GM12878 (cell line): ENCODE measurements around the gene ZSCAN20. TPM values are rescaled to one million over a fixed set of nuclear protein-coding genes. Genes with fewer than 3 reads are reported as not detected.

ENCODE experiments used
- CHD1 ChIP-seq: IDR thresholded peaks from 2 replicates; pipeline ENCODE4 v1.6.1; 2012; ENCODE audit warnings: low read depth, low read length, improper control_type of control experiment
- CHD4 ChIP-seq: fragments of 200-600 bp; sonication (generic); IDR thresholded peaks from 2 replicates; pipeline ENCODE4 v1.6.1; 2016; ENCODE audit warnings: mild to moderate bottlenecking
- FOXK2 ChIP-seq: fragments of 450-650 bp; IDR thresholded peaks from 2 replicates; pipeline ENCODE4 v1.6.1; 2017; ENCODE audit warnings: mild to moderate bottlenecking, moderate library complexity
- MXI1 ChIP-seq: fragments of 150-350 bp; IDR thresholded peaks from 2 replicates; pipeline ENCODE4 v1.6.1; 2011; ENCODE audit warnings: low read depth, mild to moderate bottlenecking, inconsistent platforms, low read length, improper control_type of control experiment
- MYC ChIP-seq: IDR thresholded peaks from 2 replicates; pipeline ENCODE4 v1.6.1; 2011; ENCODE audit warnings: mild to moderate bottlenecking, low read length, moderate library complexity, inconsistent platforms; ENCODE audit not compliant: insufficient read depth, insufficient replicate concordance, insufficient read length, severe bottlenecking
- NFXL1 ChIP-seq: fragments of 450-650 bp; IDR thresholded peaks from 2 replicates; pipeline ENCODE4 v1.6.1; 2017; ENCODE audit warnings: antibody characterized with exemption, mild to moderate bottlenecking, borderline replicate concordance
- NR2C1 ChIP-seq: fragments of 450-650 bp; IDR thresholded peaks from 2 replicates; pipeline ENCODE4 v1.6.1; 2017; ENCODE audit warnings: antibody characterized with exemption, mild to moderate bottlenecking, moderate library complexity
- RUNX3 ChIP-seq: IDR thresholded peaks from 2 replicates; pipeline ENCODE4 v1.6.1; 2012; ENCODE audit warnings: low read length, inconsistent platforms
- SMC3 ChIP-seq: IDR thresholded peaks from 2 replicates; pipeline ENCODE4 v1.6.1; 2011; ENCODE audit warnings: low read length, improper control_type of control experiment, borderline replicate concordance
- SREBF1 ChIP-seq: IDR thresholded peaks from 2 replicates; pipeline ENCODE4 v1.6.1; 2012; ENCODE audit warnings: mild to moderate bottlenecking, low read length
- SREBF2 ChIP-seq: IDR thresholded peaks from 2 replicates; pipeline ENCODE4 v1.6.1; 2012; ENCODE audit warnings: mild to moderate bottlenecking, low read length
- TARDBP ChIP-seq: IDR thresholded peaks from 2 replicates; pipeline ENCODE4 v1.6.1; 2016; ENCODE audit warnings: borderline replicate concordance
- TBL1XR1 ChIP-seq: IDR thresholded peaks from 2 replicates; pipeline ENCODE4 v1.6.1; 2012; ENCODE audit warnings: low read depth, low read length, improper control_type of control experiment
- TCF7 ChIP-seq: IDR thresholded peaks from 2 replicates; pipeline ENCODE4 v1.6.1; 2014; ENCODE audit warnings: antibody characterized with exemption, borderline replicate concordance
- YY1 ChIP-seq: IDR thresholded peaks from 2 replicates; pipeline ENCODE4 v1.6.1; 2011; ENCODE audit warnings: low read depth, mild to moderate bottlenecking, low read length
- ZBED1 ChIP-seq: IDR thresholded peaks from 2 replicates; pipeline ENCODE4 v1.6.1; 2016; ENCODE audit warnings: borderline replicate concordance
- polyA plus RNA-seq, 11 experiments: library from polyadenylated mRNA; depleted of rRNA in 4 of 11; unstranded in 6 of 11; stranded (reverse) in 5 of 11; fragments of >200 nt; fragmentation: Nextera tagmentation in 4 of 11; fragmentation: Illumina TruSeq in 1 of 11; extraction: Ambion mirVana in 4 of 11; extraction: Trizol in 1 of 11; gene quantifications; 1 replicate in 1 of 11; 2 replicates in 10 of 11; pipeline versions ENCODE4 v1.2.1 to v1.2.3, GENCODE V29; 2011 to 2016; ENCODE audit warnings: inconsistent platforms in 2 of 11, missing spikeins in 2 of 11, low read depth in 1 of 11
- total RNA-seq, 4 experiments: library from RNA; depleted of rRNA in 3 of 4; stranded (reverse); fragments of >200 nt in 3 of 4; fragmentation: Illumina TruSeq in 1 of 4; extraction: Trizol in 1 of 4; gene quantifications; 2 replicates each; pipeline versions ENCODE4 v1.2.1 to v1.2.3, GENCODE V29; 2013 to 2021
- TF ChIP-seq, protein P1 (sequence below): fragments of 450-650 bp; formaldehyde crosslinking; IDR thresholded peaks from 2 replicates; pipeline ENCODE4 v1.4.0; 2020; ENCODE audit warnings: mild to moderate bottlenecking, moderate library complexity
- TF ChIP-seq, protein P2 (sequence below): fragments of 450-650 bp; IDR thresholded peaks from 2 replicates; pipeline ENCODE4 v1.6.1; 2018; ENCODE audit warnings: mild to moderate bottlenecking, low read depth, moderate library complexity; ENCODE audit not compliant: partially characterized antibody
- TF ChIP-seq, protein P3 (sequence below): IDR thresholded peaks from 2 replicates; pipeline ENCODE4 v1.6.1; 2011; ENCODE audit warnings: borderline replicate concordance, low read depth, mild to moderate bottlenecking, moderate library complexity, mixed read lengths, low read length; ENCODE audit not compliant: insufficient read depth; ENCODE audit errors: extremely low read length
- TF ChIP-seq, protein P4 (sequence below): fragments of 450-650 bp; IDR thresholded peaks from 2 replicates; pipeline ENCODE4 v1.6.1; 2017; ENCODE audit warnings: low read depth, mild to moderate bottlenecking, moderate library complexity

ZSCAN20 gene
- total and polyA plus RNA-seq, 10 of the 15 experiments (the other 5 are each of a cell fraction or from before 2014, with no cell fraction given) = 0.35 to 5.1 (median 2.4) TPM

DNA sequence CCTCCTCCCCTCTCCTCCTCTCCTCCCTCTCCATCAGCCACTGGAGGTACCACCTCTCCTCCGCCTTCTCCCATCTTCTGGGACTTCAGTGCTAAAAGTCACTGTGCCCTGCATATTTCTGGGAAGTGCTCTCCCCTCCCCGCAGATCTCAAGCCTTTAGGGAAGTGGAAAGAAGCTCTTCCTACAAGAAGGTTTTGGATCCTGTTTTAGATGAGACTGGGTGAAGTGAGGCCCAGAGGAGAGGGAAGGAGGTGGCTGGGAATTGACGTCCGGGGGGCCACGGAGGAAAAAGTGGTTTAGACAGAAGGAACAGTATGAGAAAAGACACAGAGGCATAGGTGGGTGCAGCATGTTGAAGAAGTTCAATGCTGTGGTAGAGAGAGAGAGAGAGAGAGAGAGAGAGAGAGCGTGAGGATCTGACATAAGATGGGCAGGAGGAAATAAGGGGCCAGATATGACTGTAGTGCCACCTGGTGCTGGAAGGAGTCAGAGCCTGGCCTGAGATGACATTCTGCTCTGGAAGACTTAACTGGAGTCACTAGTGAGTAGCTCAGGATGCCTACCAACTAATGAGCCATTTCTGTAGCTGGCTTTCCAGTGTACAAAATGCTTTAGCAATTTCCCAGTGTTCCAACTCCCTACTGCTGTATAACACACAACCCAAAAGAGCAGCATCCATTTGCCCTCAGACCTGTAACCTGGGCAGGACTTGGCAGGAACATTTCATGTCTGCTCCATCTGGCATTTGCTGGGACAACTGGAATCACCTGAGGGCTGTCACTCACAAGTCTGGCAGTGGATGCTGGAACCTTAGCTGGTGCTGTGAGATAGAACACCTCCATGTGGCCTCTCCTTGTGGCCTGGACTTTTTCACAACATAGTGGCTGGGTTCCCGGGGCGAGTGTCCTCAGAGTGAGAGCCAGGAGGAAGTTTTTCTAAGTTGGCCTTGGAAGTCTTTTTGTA is 16.6 kb upstream of the ZSCAN20 start (continued):
- TF ChIP-seq, protein P1, sequence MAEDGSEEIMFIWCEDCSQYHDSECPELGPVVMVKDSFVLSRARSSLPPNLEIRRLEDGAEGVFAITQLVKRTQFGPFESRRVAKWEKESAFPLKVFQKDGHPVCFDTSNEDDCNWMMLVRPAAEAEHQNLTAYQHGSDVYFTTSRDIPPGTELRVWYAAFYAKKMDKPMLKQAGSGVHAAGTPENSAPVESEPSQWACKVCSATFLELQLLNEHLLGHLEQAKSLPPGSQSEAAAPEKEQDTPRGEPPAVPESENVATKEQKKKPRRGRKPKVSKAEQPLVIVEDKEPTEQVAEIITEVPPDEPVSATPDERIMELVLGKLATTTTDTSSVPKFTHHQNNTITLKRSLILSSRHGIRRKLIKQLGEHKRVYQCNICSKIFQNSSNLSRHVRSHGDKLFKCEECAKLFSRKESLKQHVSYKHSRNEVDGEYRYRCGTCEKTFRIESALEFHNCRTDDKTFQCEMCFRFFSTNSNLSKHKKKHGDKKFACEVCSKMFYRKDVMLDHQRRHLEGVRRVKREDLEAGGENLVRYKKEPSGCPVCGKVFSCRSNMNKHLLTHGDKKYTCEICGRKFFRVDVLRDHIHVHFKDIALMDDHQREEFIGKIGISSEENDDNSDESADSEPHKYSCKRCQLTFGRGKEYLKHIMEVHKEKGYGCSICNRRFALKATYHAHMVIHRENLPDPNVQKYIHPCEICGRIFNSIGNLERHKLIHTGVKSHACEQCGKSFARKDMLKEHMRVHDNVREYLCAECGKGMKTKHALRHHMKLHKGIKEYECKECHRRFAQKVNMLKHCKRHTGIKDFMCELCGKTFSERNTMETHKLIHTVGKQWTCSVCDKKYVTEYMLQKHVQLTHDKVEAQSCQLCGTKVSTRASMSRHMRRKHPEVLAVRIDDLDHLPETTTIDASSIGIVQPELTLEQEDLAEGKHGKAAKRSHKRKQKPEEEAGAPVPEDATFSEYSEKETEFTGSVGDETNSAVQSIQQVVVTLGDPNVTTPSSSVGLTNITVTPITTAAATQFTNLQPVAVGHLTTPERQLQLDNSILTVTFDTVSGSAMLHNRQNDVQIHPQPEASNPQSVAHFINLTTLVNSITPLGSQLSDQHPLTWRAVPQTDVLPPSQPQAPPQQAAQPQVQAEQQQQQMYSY (CRISPR knock-in tag) = no peak
- peak; percentile 84 for TF ChIP-seq RUNX3
- TF ChIP-seq NFXL1 = no peak
- no peak for TF ChIP-seq TCF7
- no peak for TF ChIP-seq FOXK2
- TF ChIP-seq SREBF2 = no peak
- TF ChIP-seq, protein P2, sequence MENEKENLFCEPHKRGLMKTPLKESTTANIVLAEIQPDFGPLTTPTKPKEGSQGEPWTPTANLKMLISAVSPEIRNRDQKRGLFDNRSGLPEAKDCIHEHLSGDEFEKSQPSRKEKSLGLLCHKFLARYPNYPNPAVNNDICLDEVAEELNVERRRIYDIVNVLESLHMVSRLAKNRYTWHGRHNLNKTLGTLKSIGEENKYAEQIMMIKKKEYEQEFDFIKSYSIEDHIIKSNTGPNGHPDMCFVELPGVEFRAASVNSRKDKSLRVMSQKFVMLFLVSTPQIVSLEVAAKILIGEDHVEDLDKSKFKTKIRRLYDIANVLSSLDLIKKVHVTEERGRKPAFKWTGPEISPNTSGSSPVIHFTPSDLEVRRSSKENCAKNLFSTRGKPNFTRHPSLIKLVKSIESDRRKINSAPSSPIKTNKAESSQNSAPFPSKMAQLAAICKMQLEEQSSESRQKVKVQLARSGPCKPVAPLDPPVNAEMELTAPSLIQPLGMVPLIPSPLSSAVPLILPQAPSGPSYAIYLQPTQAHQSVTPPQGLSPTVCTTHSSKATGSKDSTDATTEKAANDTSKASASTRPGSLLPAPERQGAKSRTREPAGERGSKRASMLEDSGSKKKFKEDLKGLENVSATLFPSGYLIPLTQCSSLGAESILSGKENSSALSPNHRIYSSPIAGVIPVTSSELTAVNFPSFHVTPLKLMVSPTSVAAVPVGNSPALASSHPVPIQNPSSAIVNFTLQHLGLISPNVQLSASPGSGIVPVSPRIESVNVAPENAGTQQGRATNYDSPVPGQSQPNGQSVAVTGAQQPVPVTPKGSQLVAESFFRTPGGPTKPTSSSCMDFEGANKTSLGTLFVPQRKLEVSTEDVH = no peak
- no peak for TF ChIP-seq ZBED1
- no peak for TF ChIP-seq CHD1
- TF ChIP-seq TARDBP = no peak
- TF ChIP-seq MYC = no peak
- TF ChIP-seq CHD4 = no peak
- TF ChIP-seq, protein P3, sequence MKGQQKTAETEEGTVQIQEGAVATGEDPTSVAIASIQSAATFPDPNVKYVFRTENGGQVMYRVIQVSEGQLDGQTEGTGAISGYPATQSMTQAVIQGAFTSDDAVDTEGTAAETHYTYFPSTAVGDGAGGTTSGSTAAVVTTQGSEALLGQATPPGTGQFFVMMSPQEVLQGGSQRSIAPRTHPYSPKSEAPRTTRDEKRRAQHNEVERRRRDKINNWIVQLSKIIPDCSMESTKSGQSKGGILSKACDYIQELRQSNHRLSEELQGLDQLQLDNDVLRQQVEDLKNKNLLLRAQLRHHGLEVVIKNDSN = no peak
- TF ChIP-seq, protein P4, sequence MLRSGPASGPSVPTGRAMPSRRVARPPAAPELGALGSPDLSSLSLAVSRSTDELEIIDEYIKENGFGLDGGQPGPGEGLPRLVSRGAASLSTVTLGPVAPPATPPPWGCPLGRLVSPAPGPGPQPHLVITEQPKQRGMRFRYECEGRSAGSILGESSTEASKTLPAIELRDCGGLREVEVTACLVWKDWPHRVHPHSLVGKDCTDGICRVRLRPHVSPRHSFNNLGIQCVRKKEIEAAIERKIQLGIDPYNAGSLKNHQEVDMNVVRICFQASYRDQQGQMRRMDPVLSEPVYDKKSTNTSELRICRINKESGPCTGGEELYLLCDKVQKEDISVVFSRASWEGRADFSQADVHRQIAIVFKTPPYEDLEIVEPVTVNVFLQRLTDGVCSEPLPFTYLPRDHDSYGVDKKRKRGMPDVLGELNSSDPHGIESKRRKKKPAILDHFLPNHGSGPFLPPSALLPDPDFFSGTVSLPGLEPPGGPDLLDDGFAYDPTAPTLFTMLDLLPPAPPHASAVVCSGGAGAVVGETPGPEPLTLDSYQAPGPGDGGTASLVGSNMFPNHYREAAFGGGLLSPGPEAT = no peak
- TF ChIP-seq NR2C1 = no peak
- peak; percentile 75 for TF ChIP-seq SMC3
- no peak for TF ChIP-seq SREBF1
- TF ChIP-seq YY1 = peak; percentile 53; the same call in 1 of the 2 replicates
- TF ChIP-seq MXI1 = no peak
- TF ChIP-seq TBL1XR1 = no peak
